H1 (cell line): Measurements from ENCODE around the gene CRYGB.

ENCODE experiments used
- EP300 ChIP-seq, 2 experiments: IDR thresholded peaks; 1 replicate in 1 of 2; 2 replicates in 1 of 2; pipeline ENCODE4 v1.6.1; 2011 to 2012; ENCODE audit warnings: low read depth in 2 of 2, low read length in 2 of 2, mild to moderate bottlenecking in 2 of 2, borderline replicate concordance in 1 of 2, inconsistent platforms in 1 of 2, moderate library complexity in 1 of 2
- KDM1A ChIP-seq: fragments of 200-600, 300-600 bp; sonication (generic); IDR thresholded peaks from 2 replicates; pipeline ENCODE4 v1.7.1; 2016; ENCODE audit warnings: mild to moderate bottlenecking, low read length, borderline replicate concordance

DNA sequence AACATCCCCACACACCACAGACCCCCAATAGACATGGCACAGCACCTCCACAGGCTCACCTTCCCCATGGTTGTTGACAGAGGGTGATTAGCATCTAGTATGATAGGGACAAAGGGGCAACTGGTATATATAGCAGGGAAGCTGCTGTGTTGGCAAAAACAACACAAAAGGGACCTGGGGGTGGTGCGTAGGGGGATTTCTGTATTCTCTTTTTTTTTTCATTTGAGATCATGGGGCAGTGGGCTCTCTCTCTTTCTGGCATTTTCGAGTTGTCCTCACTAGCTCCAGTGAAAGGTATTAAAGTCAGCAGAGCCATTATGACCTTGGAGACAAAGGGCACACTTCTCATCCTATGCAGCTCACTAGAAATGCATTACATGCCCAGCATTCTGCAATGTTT, 17.5 kb upstream of the CRYGB start, which contains the start of gene CRYGA:
- TF ChIP-seq KDM1A (no peak), EP300 (IDR thresholded peaks at IDR 0.05; ENCODE audit: borderline replicate concordance in 1 of 2, low read depth in 2 of 2, low read length in 2 of 2) (no peak)
